Hepatocyte (in vitro differentiated cells): ENCODE data around the gene YBEY. TPM values are rescaled to one million over a fixed set of nuclear protein-coding genes. Genes with fewer than 3 reads are reported as not detected.
"Not testable (repeated sequence)": the region's sequence is repeated elsewhere in the genome, so short reads cannot be mapped to it uniquely, and the experiment has no call there.

ENCODE experiments used
- DNase-seq: peaks from one replicate; pipeline ENCODE4 v3.0.0-alpha.2; 2016; ENCODE audit warnings: low spot score
- H2AFZ ChIP-seq: fragments of 200-600 bp; sonication (generic); 2 replicates; pipeline ENCODE4 v1.6.0; 2016; ENCODE audit warnings: antibody characterized with exemption, mild to moderate bottlenecking
- H3K27ac ChIP-seq: fragments of 200-600 bp; sonication (generic); 2 replicates; pipeline ENCODE4 v1.5.1; 2016; ENCODE audit warnings: mild to moderate bottlenecking
- H3K27me3 ChIP-seq: fragments of 200-600 bp; sonication (generic); 2 replicates; pipeline ENCODE4 v1.6.1; 2016
- H3K36me3 ChIP-seq: fragments of 200-600 bp; sonication (generic); replicated peaks from 2 replicates; pipeline ENCODE4 v1.5.1; 2016; ENCODE audit warnings: low read depth; ENCODE audit not compliant: insufficient read depth
- H3K4me1 ChIP-seq: fragments of 200-600 bp; sonication (generic); 2 replicates; pipeline ENCODE4 v1.5.1; 2016; ENCODE audit warnings: mild to moderate bottlenecking, moderate library complexity; ENCODE audit not compliant: insufficient read depth
- H3K4me2 ChIP-seq: fragments of 200-600 bp; sonication (generic); 2 replicates; pipeline ENCODE4 v1.6.0; 2016
- H3K4me3 ChIP-seq: fragments of 200-600 bp; sonication (generic); 2 replicates; pipeline ENCODE4 v1.5.1; 2016; ENCODE audit warnings: mild to moderate bottlenecking
- H3K79me2 ChIP-seq: fragments of 200-600 bp; sonication (generic); 2 replicates; pipeline ENCODE4 v1.6.0; 2017; ENCODE audit warnings: mild to moderate bottlenecking
- H3K9me2 ChIP-seq: fragments of 200-600 bp; sonication (generic); replicated peaks from 2 replicates; pipeline ENCODE4 v1.6.0; 2017; ENCODE audit warnings: mild to moderate bottlenecking; ENCODE audit not compliant: insufficient read depth
- H3K9me3 ChIP-seq: fragments of 200-600 bp; sonication (generic); 2 replicates; pipeline ENCODE4 v1.5.1; 2016; ENCODE audit warnings: low read depth, mild to moderate bottlenecking
- H4K20me1 ChIP-seq: fragments of 200-600 bp; sonication (generic); 2 replicates; pipeline ENCODE4 v1.6.0; 2016; ENCODE audit warnings: mild to moderate bottlenecking; ENCODE audit not compliant: insufficient read depth, poor library complexity, severe bottlenecking
- EZH2 ChIP-seq: fragments of 200-600 bp; sonication (generic); IDR thresholded peaks from 2 replicates; pipeline ENCODE4 v1.6.1; 2016; ENCODE audit warnings: antibody characterized with exemption, mild to moderate bottlenecking, borderline replicate concordance
- EZH2phosphoT487 ChIP-seq: fragments of 200-600 bp; sonication (generic); IDR thresholded peaks from one replicate; pipeline ENCODE4 v1.6.1; 2018; ENCODE audit warnings: antibody characterized with exemption, mild to moderate bottlenecking, low read depth, moderate library complexity; ENCODE audit not compliant: unreplicated experiment, severe bottlenecking
- whole genome bisulfite sequencing: methylation state at CpG from one replicate; pipeline ENCODE4 v1.1.6; 2016; ENCODE audit warnings: low lambda C conversion rate; ENCODE audit errors: missing lambda C conversion rate; 5-methylcytosine and 5-hydroxymethylcytosine counted together
- polyA plus RNA-seq: library from polyadenylated mRNA; unstranded; fragments of >200 nt; fragmentation: Nextera tagmentation; extraction: Ambion mirVana; gene quantifications from 2 replicates; pipeline ENCODE4 v1.2.1, GENCODE V29; 2016
- total RNA-seq: library from RNA; depleted of rRNA; stranded (reverse); fragments of >200 nt; gene quantifications from 2 replicates; pipeline ENCODE4 v1.2.3, GENCODE V29; 2014
- TF ChIP-seq, protein P1 (sequence below): fragments of 200-600 bp; sonication (generic); IDR thresholded peaks from 2 replicates; pipeline ENCODE4 v1.5.1; 2016; ENCODE audit warnings: antibody characterized with exemption, mild to moderate bottlenecking; ENCODE audit not compliant: poor library complexity

YBEY gene
- total and polyA plus RNA-seq, 2 experiments from 2014 or later = 13.9 to 25.4 TPM

DNA sequence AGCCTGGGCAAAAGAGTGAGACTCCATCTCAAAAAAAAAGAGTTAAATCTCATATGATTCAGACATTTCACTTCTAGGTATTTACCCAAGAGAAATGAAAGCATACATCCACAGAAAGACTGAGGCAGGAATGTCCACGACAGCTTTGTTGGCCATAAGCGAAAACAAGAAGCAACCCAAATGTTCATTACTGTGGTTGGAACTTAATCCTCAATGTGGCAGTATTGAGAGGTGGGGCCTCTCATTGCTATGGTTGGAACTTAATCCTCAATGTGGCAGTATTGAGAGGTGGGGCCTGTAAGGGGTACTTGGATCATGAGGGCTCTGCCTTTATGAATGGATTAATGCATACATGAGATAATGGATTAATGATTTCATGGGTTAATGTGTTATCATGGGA lies 22.3 kb downstream of the YBEY start:
- no peaks in the 10 kb centered on the region for H4K20me1 ChIP-seq
- no peaks in the 10 kb centered on the region for H3K27me3 ChIP-seq
- H3K4me3 ChIP-seq = no peak overlapping the region
- H3K4me1 ChIP-seq = no peaks in the 10 kb centered on the region
- TF ChIP-seq EZH2 = no peak
- no peak for TF ChIP-seq EZH2phosphoT487
- TF ChIP-seq, protein P1, sequence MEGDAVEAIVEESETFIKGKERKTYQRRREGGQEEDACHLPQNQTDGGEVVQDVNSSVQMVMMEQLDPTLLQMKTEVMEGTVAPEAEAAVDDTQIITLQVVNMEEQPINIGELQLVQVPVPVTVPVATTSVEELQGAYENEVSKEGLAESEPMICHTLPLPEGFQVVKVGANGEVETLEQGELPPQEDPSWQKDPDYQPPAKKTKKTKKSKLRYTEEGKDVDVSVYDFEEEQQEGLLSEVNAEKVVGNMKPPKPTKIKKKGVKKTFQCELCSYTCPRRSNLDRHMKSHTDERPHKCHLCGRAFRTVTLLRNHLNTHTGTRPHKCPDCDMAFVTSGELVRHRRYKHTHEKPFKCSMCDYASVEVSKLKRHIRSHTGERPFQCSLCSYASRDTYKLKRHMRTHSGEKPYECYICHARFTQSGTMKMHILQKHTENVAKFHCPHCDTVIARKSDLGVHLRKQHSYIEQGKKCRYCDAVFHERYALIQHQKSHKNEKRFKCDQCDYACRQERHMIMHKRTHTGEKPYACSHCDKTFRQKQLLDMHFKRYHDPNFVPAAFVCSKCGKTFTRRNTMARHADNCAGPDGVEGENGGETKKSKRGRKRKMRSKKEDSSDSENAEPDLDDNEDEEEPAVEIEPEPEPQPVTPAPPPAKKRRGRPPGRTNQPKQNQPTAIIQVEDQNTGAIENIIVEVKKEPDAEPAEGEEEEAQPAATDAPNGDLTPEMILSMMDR = no peak
- no peak for DNase-seq
- no peak overlapping the region for H2AFZ ChIP-seq
- no peaks in the 10 kb centered on the region for H3K9me2 ChIP-seq
- H3K9me3 ChIP-seq = no peaks in the 10 kb centered on the region
- no peak overlapping the region for H3K27ac ChIP-seq
- H3K79me2 ChIP-seq = no peaks in the 10 kb centered on the region
- 100% methylated on average over 2 of the region's 2 CpGs for WGBS
- H3K4me2 ChIP-seq = no peak overlapping the region
- no peaks in the 10 kb centered on the region for H3K36me3 ChIP-seq

DNA sequence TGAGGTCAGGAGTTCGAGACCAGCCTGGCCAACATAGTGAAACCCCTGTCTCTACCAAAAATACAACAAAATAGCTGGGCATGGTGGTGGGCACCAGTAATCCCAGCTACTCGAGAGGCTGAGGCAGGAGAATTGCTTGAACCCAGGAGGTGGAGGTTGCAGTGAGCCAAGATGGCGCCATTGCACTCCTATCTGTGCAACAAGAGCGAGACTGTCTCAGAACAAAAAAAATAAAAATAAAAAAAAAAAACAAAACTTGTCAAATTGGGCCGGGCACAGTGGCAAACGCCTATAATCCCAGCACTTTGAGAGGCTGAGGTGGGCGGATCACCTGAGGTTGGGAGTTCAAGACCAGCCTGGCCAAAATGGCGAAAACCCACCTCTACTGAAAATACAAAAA lies 24.1 kb downstream of the YBEY start:
- H3K79me2 ChIP-seq, H3K4me1 ChIP-seq, H3K4me3 ChIP-seq, H2AFZ ChIP-seq, H3K36me3 ChIP-seq, H4K20me1 ChIP-seq, H3K27me3 ChIP-seq, H3K27ac ChIP-seq, H3K9me3 ChIP-seq, H3K4me2 ChIP-seq, H3K9me2 ChIP-seq, DNase-seq: not testable (repeated sequence)
- WGBS = over 99% methylated on average over 8 of the region's 8 CpGs

DNA sequence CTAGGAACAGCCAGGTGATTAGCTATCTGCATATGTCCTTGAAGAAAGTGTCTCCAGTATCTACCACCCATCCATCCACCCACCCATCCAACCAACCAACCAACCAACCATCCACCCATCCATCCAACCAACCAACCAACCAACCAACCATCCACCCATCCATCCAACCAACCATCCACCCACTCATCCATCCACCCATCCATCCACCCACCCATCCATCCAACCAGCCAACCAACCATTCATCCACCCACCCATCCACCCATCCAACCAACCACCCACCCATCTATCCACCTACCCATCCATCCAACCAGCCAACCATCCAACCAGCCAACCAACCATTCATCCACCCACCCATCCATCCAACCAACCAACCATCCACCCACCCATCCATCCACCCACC lies 25.4 kb downstream of the YBEY start:
- H2AFZ ChIP-seq = no peak overlapping the region
- H4K20me1 ChIP-seq = no peaks in the 10 kb centered on the region
- no peaks in the 10 kb centered on the region for H3K79me2 ChIP-seq
- H3K27me3 ChIP-seq = no peaks in the 10 kb centered on the region
- no peak for DNase-seq
- no peak overlapping the region for H3K4me2 ChIP-seq
- H3K9me3 ChIP-seq = no peaks in the 10 kb centered on the region
- no peaks in the 10 kb centered on the region for H3K9me2 ChIP-seq
- H3K36me3 ChIP-seq = no peaks in the 10 kb centered on the region
- H3K27ac ChIP-seq = no peak overlapping the region
- TF ChIP-seq, protein P1 = no peak
- TF ChIP-seq EZH2phosphoT487 (no peak), EZH2 (no peak)
- H3K4me3 ChIP-seq = no peak overlapping the region
- no peaks in the 10 kb centered on the region for H3K4me1 ChIP-seq

DNA sequence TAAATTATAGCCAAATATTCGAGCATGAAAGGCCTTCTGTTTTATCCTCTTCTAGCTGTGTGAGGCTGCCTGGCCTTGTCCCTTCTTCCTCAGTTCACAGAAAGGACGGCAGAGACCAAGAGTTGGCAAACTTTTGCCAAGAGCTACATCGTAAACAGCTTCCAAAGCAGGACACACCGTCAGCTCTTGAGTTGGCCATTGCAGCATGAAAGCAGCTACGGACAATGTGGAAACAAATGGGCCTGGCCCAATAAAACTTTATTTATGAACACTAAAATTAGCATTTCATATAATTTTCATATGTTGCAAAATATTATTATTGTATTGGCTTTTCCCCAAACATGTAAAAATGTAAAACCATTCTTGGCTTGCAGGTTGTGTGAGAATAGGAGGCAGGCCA lies 26.8 kb downstream of the YBEY start:
- WGBS = 98% methylated on average over 5 of the region's 5 CpGs
- H3K79me2 ChIP-seq = no peaks in the 10 kb centered on the region
- H3K36me3 ChIP-seq = no peaks in the 10 kb centered on the region
- H3K4me1 ChIP-seq = no peaks in the 10 kb centered on the region
- no peaks in the 10 kb centered on the region for H4K20me1 ChIP-seq
- H3K27me3 ChIP-seq = no peaks in the 10 kb centered on the region
- TF ChIP-seq EZH2 = no peak
- TF ChIP-seq, protein P1 = no peak
- TF ChIP-seq EZH2phosphoT487 = no peak
- H3K4me2 ChIP-seq = no peak overlapping the region
- no peaks in the 10 kb centered on the region for H3K9me2 ChIP-seq
- DNase-seq = no peak
- no peak overlapping the region for H3K27ac ChIP-seq
- no peak overlapping the region for H2AFZ ChIP-seq
- H3K9me3 ChIP-seq = no peaks in the 10 kb centered on the region
- H3K4me3 ChIP-seq = no peak overlapping the region
